GM19193 (cell line): ENCODE data around the gene PLPP3.

Experiments
- POLR2A ChIP-seq: IDR thresholded peaks from 4 replicates; pipeline ENCODE4 v1.6.1; 2011; ENCODE audit not compliant: insufficient read depth, insufficient read length; ENCODE audit errors: extremely low read depth

PLPP3 gene

GRCh38 chr1:56541408-56541807 is 38.0 kb downstream of the PLPP3 start:
- no peak for TF ChIP-seq POLR2A

GRCh38 chr1:56540467-56540866 is 38.9 kb downstream of the PLPP3 start:
- TF ChIP-seq POLR2A = no peak

GRCh38 chr1:56539520-56539931 is 39.8 kb downstream of the PLPP3 start:
- TF ChIP-seq POLR2A = no peak

- no peak for TF ChIP-seq POLR2A
Measured at GRCh38 chr1:56538532-56538931, 40.8 kb downstream of the PLPP3 start.

GRCh38 chr1:56537660-56538059 is 41.7 kb downstream of the PLPP3 start:
- no peak for TF ChIP-seq POLR2A

GRCh38 chr1:56535939-56536338 is 43.4 kb downstream of the PLPP3 start:
- TF ChIP-seq POLR2A = no peak

GRCh38 chr1:56535362-56535761 is 44.0 kb downstream of the PLPP3 start:
- TF ChIP-seq POLR2A = no peak

GRCh38 chr1:56534130-56534651 is 45.2 kb downstream of the PLPP3 start:
- TF ChIP-seq POLR2A = no peak

GRCh38 chr1:56533621-56534020 is 45.7 kb downstream of the PLPP3 start:
- TF ChIP-seq POLR2A = no peak

- TF ChIP-seq POLR2A = no peak
Measured at GRCh38 chr1:56533197-56533596, 46.2 kb downstream of the PLPP3 start.

- no peak for TF ChIP-seq POLR2A
Measured at GRCh38 chr1:56532350-56532683, 47.0 kb downstream of the PLPP3 start.

- no peak for TF ChIP-seq POLR2A
Measured at GRCh38 chr1:56531624-56532349, 47.6 kb downstream of the PLPP3 start.

- no peak for TF ChIP-seq POLR2A
Measured at GRCh38 chr1:56529801-56530200, 49.6 kb downstream of the PLPP3 start.

GRCh38 chr1:56527548-56528302 is 51.6 kb downstream of the PLPP3 start:
- no peak for TF ChIP-seq POLR2A

- TF ChIP-seq POLR2A = no peak
Measured at GRCh38 chr1:56526571-56527174, 52.7 kb downstream of the PLPP3 start.

- no peak for TF ChIP-seq POLR2A
Measured at GRCh38 chr1:56525489-56526041, 53.8 kb downstream of the PLPP3 start.

- no peak for TF ChIP-seq POLR2A
Measured at GRCh38 chr1:56524263-56524662, 55.1 kb downstream of the PLPP3 start.
